ENCODE measurements around the gene FSTL4.

DNA sequence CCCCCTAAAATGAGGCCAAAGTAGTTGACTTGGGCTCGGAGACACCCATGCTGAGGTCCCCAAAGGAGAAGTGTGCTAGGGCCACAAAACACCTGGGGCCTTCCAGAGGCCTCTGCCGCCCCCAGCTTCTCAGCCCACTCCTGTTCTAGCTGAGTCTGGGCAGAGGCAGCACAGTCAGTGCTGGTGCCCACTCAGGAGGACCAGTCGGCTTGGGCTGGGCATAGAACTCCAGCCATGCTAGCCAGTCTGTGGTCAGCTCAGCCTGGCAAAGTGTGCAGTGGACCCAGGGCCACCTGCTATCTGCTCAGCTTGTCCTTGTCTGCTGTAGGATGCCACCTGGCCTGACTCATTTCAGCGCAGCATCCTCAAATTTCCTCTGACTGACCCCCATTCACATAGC lies 254.6 kb downstream of the FSTL4 start:
- TF ChIP-seq, protein P1, sequence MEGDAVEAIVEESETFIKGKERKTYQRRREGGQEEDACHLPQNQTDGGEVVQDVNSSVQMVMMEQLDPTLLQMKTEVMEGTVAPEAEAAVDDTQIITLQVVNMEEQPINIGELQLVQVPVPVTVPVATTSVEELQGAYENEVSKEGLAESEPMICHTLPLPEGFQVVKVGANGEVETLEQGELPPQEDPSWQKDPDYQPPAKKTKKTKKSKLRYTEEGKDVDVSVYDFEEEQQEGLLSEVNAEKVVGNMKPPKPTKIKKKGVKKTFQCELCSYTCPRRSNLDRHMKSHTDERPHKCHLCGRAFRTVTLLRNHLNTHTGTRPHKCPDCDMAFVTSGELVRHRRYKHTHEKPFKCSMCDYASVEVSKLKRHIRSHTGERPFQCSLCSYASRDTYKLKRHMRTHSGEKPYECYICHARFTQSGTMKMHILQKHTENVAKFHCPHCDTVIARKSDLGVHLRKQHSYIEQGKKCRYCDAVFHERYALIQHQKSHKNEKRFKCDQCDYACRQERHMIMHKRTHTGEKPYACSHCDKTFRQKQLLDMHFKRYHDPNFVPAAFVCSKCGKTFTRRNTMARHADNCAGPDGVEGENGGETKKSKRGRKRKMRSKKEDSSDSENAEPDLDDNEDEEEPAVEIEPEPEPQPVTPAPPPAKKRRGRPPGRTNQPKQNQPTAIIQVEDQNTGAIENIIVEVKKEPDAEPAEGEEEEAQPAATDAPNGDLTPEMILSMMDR (IDR thresholded peaks at IDR 0.05; ENCODE audit: low read depth, low read length, missing input control), result no peak
- no peak for TF ChIP-seq NR2F2 (IDR thresholded peaks at IDR 0.05)

All from liver (tissue), 3 donors.